GM12801 (cell line): ENCODE results near the gene NEK7.

Experiments
- TF ChIP-seq, protein P1 (sequence below): IDR thresholded peaks from one replicate; pipeline ENCODE4 v1.5.1; 2011; ENCODE audit warnings: control low read depth; ENCODE audit not compliant: insufficient read length; ENCODE audit errors: extremely low read depth

Gene NEK7

DNA sequence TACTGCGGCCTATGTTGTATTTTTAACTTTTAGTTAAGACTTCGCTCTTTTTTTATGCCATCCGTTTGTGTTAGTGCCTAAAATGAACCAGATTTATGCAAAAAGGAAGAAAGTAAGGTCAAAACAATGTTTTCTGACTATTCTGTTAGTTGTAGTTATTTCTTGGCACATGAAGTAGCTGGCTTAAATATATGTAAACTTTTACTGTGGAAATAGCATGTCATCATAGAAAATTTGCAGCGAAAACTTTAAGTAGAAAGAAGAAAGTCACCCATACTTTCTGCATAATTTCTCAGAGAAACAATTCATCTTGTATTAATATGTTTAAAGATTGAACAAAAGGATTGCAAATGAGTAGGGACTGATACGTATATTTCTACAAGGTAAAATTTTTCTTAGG lies 106.4 kb downstream of the NEK7 start:
- TF ChIP-seq, protein P1, sequence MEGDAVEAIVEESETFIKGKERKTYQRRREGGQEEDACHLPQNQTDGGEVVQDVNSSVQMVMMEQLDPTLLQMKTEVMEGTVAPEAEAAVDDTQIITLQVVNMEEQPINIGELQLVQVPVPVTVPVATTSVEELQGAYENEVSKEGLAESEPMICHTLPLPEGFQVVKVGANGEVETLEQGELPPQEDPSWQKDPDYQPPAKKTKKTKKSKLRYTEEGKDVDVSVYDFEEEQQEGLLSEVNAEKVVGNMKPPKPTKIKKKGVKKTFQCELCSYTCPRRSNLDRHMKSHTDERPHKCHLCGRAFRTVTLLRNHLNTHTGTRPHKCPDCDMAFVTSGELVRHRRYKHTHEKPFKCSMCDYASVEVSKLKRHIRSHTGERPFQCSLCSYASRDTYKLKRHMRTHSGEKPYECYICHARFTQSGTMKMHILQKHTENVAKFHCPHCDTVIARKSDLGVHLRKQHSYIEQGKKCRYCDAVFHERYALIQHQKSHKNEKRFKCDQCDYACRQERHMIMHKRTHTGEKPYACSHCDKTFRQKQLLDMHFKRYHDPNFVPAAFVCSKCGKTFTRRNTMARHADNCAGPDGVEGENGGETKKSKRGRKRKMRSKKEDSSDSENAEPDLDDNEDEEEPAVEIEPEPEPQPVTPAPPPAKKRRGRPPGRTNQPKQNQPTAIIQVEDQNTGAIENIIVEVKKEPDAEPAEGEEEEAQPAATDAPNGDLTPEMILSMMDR, result no peak

DNA sequence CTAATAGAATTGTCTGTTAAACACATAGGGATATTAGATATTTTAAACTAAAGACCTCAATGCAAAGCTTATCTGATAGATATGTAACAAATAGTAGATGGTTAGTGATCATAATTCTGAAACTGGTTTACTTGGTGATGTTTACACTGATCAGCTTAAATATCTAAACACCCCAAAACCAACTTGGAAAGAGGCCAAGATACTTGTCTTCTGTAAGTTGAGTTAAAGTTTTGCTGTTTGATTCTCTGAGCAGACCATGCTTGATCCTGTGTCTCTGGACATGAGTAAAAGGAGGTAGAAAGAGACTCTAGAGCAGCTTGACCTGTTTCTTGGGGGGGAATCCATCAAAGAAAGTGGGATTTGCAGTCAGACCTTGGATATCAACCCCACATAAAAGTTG lies 107.5 kb downstream of the NEK7 start:
- TF ChIP-seq, protein P1, result no peak

DNA sequence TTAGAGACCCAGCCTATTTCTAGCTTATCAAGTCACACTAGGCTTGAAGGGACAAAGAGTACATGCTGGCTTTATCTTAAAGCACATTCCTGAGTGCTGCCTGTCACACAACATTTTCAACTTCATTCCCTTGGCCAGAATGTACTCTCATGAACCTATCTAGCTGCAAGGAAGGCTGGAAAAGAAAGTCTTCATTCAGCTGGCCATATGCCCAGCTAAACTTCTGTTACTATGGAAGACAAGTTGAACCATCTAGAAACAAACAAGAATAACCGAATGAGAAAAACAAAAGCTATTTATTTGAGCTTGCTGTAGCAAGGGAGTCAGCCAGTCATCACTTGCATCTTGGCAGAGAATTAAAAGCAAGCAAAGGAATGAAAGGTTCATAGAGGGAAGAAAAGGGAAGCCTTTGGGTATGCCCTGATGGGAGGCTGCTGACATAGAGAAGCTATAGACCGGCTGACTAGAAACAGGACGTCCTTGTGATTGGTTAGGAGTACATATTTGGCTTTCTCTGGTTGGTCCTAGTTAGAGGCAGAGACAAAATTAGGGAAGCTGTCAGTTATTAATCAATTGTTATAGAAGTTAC lies 108.4 kb downstream of the NEK7 start:
- TF ChIP-seq, protein P1, result no peak

DNA sequence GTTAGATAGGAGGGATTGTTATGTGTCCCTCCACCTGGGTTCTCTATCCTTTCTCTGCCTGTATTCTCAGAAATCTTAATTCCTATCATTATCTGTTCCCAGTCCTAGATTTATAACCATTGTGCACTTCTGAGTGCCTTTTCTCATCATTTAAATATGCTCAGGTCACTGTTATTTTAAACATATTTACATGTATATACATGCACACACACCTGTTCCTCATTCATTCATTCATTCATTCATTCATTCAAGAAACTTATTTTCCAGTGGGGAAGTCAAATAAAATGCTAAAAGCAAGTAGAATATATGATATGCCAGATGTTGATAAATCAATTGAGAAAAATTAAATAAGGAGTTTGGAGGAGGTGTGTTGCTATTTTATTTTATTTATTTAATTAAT lies 110.3 kb downstream of the NEK7 start:
- TF ChIP-seq, protein P1, result no peak

DNA sequence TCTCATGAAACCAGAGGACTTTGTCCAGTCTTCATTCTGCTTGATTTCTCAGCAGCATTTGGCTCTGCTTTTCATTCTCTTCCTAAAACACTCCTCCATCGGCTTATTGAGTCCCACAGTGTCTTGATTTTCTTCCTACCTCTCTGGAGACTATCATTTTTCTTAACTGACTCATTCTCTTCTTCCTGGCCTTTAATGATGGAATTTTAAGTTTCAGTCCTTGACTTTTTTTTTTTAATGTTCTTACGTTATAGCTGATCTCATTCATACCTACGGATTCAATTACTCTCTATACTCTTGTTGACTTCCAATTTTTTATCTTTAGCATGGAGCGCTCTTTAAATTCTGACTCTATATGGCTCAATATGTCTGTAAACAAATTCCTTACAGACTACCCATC lies 111.1 kb downstream of the NEK7 start:
- TF ChIP-seq, protein P1, result no peak

DNA sequence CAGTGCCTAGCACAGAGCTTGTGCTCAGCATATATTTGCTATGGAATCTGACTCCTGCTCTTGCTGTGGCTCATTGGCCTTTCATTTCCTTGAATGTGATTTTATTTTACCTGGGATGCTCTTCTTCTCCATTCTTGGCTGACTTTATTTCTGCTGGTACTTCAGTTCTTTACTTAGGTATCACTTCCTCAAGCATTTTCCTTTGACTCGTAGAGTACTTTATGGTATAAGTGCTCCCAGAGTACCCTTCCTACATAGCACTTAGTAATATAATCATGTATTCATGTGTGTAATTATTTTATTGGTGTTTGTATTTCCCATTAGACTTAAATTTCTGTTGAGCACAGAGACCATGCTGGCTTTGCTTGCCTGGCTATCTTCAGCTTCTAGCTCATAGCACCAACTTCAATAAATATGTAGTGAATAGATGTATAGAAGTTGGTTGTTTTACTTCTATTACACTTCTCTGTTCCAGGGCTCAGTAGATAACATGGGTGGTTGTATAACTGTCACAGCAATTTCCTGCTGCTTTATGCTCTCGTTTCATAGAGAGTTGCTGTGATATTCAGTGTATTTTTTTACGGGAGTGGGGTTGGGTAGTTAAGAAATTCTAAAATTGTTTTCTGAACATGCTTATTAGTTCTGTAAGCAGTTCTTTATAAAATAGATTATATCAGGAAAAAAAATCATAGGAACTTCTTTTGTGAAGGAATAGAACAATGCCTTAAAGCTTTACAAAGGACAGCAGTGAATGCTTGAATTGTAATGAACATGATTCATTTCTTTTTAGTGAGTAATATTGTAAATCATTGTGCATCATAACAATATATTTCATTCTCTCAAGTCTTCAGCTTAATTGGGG lies 112.2 kb downstream of the NEK7 start:
- TF ChIP-seq, protein P1, result no peak

DNA sequence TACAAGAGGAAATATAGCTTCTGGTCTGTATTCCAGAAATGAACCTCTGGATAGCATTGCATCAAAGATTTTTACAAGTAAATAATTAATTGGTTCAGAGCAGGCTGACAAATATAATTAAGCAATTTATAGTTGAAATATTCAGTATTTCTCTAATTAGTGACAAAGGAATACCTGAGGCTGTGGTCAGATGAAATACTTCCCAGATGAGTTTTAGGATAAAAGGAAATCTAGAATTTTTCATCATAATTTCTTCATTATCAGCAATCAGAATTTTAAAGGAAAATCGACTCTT lies 112.8 kb downstream of the NEK7 start:
- TF ChIP-seq, protein P1, result no peak
